Left ventricle myocardium inferior (tissue), 1 donor: ENCODE results near the gene MCTP2. TPM values are rescaled to one million over a fixed set of nuclear protein-coding genes. Genes with fewer than 3 reads are reported as not detected.

ENCODE experiments used
- DNase-seq: peaks from one replicate; pipeline ENCODE4 v3.0.0-alpha.2; 2020
- H3K27ac ChIP-seq: fragments of 200-600 bp; replicated peaks from 2 replicates; pipeline ENCODE4 v1.8.0; 2021
- H3K27me3 ChIP-seq: fragments of 200-600 bp; 2 replicates; pipeline ENCODE4 v1.8.0; 2021; ENCODE audit warnings: low read depth
- H3K36me3 ChIP-seq: fragments of 200-600 bp; 2 replicates; pipeline ENCODE4 v1.8.0; 2021
- H3K4me1 ChIP-seq: fragments of 200-600 bp; 2 replicates; pipeline ENCODE4 v1.8.0; 2021
- H3K4me3 ChIP-seq: fragments of 200-600 bp; 2 replicates; pipeline ENCODE4 v1.8.0; 2021; ENCODE audit warnings: mild to moderate bottlenecking, moderate library complexity
- H3K9me3 ChIP-seq: fragments of 200-600 bp; replicated peaks from 2 replicates; pipeline ENCODE4 v1.8.0; 2021
- intact Hi-C: fragments of 100-400 bp; cut with micrococcal nuclease; formaldehyde crosslinking; loops from one replicate; pipeline ENCODE4 v1.11.0; 2022
- total RNA-seq: library from RNA; stranded (reverse); fragmentation: NEBNext Ultra II Directional; extraction: Animal tissue kit (Norgen Biotek cat#: 25700); gene quantifications from one replicate; pipeline ENCODE4 v1.2.1, GENCODE V29; 2021
- TF ChIP-seq, protein P1 (sequence below): fragments of 200-600 bp; IDR thresholded peaks from 2 replicates; pipeline ENCODE4 v1.8.0; 2021; ENCODE audit warnings: antibody characterized with exemption, mild to moderate bottlenecking, borderline replicate concordance
- donor health status: DM: no; HTN: yes; CAD: no; lungs with severe emphysema.

MCTP2 gene
- total RNA-seq, 1 donor from 2014 or later = 1.0 TPM

DNA sequence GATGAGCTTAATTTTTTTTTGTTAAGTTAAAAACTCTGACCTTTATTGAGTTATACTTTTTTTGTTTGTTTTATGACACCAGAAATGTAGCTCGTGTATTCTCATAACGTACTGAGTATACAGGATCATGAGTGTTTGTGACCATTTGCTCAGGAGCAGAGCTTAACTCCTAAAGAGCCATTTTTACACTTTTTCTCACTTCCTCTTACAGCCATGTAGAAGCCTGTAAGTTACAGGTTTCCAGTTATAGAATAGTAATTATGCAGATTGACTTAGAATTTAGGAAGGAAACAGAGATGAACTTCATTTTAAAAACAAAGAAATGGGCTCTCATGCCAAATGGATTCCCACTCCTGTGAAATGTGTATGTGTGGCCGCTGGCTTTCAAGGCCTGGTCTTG lies 151.7 kb downstream of the MCTP2 start:
- TF ChIP-seq, protein P1, sequence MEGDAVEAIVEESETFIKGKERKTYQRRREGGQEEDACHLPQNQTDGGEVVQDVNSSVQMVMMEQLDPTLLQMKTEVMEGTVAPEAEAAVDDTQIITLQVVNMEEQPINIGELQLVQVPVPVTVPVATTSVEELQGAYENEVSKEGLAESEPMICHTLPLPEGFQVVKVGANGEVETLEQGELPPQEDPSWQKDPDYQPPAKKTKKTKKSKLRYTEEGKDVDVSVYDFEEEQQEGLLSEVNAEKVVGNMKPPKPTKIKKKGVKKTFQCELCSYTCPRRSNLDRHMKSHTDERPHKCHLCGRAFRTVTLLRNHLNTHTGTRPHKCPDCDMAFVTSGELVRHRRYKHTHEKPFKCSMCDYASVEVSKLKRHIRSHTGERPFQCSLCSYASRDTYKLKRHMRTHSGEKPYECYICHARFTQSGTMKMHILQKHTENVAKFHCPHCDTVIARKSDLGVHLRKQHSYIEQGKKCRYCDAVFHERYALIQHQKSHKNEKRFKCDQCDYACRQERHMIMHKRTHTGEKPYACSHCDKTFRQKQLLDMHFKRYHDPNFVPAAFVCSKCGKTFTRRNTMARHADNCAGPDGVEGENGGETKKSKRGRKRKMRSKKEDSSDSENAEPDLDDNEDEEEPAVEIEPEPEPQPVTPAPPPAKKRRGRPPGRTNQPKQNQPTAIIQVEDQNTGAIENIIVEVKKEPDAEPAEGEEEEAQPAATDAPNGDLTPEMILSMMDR = no peak
- intact Hi-C loops = no loop called here

DNA sequence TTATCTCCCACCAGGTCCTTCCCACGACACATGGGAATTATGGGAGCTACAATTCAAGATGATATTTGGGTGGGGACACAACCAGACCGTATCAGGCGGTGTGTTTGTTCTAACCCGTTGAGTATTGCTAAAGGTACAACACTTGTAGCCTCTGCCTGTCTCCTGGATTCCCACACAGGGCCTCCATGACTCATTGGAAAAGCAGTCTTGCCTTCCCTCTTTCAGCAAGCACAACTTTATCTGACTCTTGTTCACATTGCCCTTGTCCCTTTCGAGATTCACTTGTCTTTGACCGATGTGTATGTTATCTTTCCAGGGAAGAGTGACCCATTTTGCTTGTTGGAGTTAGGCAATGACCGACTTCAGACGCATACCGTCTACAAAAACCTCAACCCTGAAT lies 152.3 kb downstream of the MCTP2 start:
- H3K4me1 ChIP-seq = no peaks in the 10 kb centered on the region
- H3K27me3 ChIP-seq = no peaks in the 10 kb centered on the region
- H3K4me3 ChIP-seq = no peak overlapping the region
- intact Hi-C loops = no loop called here
- no peak for DNase-seq
- no peak overlapping the region for H3K27ac ChIP-seq
- no peaks in the 10 kb centered on the region for H3K36me3 ChIP-seq
- TF ChIP-seq, protein P1 = no peak
- H3K9me3 ChIP-seq = no peaks in the 10 kb centered on the region

More for the DNA sequence above, 151.7 kb downstream of the MCTP2 start:
- no peaks in the 10 kb centered on the region for H3K4me1 ChIP-seq
- no peaks in the 10 kb centered on the region for H3K36me3 ChIP-seq
- DNase-seq = no peak
- no peaks in the 10 kb centered on the region for H3K27me3 ChIP-seq
- no peak overlapping the region for H3K4me3 ChIP-seq
- H3K9me3 ChIP-seq = no peaks in the 10 kb centered on the region
- no peak overlapping the region for H3K27ac ChIP-seq

DNA sequence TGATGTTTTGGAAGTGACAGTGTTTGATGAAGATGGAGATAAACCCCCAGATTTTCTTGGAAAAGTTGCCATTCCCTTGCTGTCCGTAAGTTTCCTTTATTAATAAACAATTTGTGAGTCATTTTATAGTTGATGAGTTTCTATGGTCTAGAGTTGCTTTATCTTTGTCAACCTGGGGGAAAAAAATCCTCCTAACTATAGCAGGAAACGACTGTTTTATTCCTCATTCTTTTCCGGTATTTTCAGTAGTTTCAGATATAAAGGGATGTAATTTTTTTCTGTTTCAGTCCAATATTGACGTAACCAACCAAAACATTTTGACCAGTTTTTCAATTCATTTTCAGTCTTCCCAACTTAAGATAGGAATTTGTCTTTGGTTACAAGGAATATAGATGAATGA lies 154.1 kb downstream of the MCTP2 start:
- TF ChIP-seq, protein P1 = no peak
- H3K27ac ChIP-seq = no peak overlapping the region

DNA sequence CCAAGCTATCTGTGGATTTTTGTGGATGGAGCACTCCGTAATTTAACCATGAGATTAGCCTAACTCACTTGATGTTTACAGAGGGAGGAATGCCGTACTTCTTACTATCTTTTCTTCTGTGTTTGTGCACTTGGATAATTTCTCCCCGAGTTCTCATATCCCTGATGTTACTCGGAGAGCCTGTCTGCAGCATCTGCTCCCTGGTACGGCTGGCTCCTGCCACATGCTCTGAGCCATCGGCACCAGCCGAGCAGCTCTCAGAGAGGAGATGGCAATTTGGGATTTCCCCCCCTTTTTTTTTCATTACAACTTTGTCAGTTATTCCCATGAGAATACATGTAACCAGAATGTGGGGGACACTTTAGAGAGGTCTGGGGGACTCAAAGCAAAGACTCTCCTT lies 155.0 kb downstream of the MCTP2 start:
- Histone ChIP-seq H3K4me1 (no peaks in the 10 kb centered on the region), H3K4me3 (no peak overlapping the region), H3K27me3 (peaks cover 2% of the 10 kb centered on the region), H3K36me3 (no peaks in the 10 kb centered on the region), H3K27ac (no peak overlapping the region), H3K9me3 (no peaks in the 10 kb centered on the region)
- TF ChIP-seq, protein P1 = no peak
- DNase-seq = no peak
- intact Hi-C loops = no loop called here

More for the DNA sequence above, 154.1 kb downstream of the MCTP2 start:
- Histone ChIP-seq H3K27me3 (no peaks in the 10 kb centered on the region), H3K4me1 (no peaks in the 10 kb centered on the region), H3K9me3 (no peaks in the 10 kb centered on the region), H3K4me3 (no peak overlapping the region), H3K36me3 (no peaks in the 10 kb centered on the region)
- intact Hi-C loops = no loop called here
- DNase-seq = no peak

DNA sequence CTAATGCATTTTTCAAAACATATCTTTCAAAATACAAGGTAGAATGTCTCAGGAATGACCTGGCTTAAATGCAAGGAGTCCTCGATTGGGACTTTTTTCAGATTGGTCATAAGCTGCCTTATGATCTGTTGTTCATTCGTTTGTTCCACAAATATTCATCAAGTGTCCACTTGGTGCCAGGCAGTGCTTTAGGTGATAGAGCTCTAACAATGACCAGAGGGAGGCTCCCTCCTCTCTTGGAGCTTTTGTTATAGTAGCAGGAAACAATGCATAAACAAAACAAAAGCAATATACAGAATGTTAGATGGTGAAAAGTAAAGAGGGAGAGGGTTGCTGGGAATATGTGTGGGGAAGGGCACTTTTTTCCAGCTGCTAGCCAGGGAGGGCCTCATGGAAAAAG lies 156.1 kb downstream of the MCTP2 start:
- H3K4me3 ChIP-seq = no peak overlapping the region
- peaks cover 12% of the 10 kb centered on the region for H3K27me3 ChIP-seq
- intact Hi-C loops = no loop called here
- no peaks in the 10 kb centered on the region for H3K4me1 ChIP-seq
- no peaks in the 10 kb centered on the region for H3K9me3 ChIP-seq
- no peaks in the 10 kb centered on the region for H3K36me3 ChIP-seq
- DNase-seq = no peak
- TF ChIP-seq, protein P1 = no peak
- no peak overlapping the region for H3K27ac ChIP-seq
